ENCODE measurements around the gene APBA2. TPM values are rescaled to one million over a fixed set of nuclear protein-coding genes. Genes with fewer than 3 reads are reported as not detected.

The APBA2 gene
- total and polyA plus RNA-seq, 12 donors: 0.16 to 0.85 (median 0.46) TPM

DNA sequence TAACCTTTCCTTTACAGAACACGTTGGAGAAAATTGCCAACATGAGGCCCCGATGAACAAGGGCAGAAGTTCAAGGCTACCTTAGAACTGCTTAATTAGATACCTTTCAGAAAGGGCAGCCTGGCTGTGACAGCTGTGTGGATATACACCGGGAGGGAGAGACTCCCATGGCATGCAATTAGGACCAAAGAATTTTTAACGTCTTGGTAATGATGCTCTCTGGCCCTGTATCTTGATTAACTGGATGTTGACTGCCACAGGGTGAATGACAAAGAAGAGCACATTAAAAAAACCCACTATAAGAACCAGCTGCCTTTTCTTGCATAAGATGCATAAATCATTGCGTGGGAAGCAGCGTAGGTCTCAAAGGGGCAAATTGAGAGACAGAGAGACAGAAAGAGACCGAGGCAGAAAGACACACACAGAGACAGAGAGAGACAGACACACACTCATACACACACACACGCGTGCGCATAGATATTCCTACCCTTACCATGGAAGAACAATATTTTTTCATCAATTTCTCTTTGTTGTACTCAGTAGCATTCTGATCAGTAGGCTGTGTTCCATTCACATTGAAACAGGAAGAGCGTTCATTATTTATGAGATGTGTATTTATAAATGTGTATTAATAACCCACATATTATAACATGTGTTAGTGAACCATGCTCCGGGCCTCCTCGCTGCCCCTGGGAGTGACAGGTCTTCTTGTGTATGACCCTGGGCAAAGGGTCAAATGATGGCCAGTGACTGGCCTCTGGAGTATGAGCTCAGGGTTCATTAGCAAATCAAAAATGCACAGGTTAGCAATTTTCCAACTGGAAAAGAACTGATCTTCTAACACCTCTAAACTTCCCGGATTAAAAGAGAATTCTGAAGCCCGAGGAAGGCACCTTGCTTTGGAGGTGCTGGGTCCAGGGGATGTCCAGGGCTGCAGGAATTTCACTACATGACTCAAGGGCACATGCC is 265.0 kb downstream of the APBA2 start:
- DNase-seq: no peak

DNA sequence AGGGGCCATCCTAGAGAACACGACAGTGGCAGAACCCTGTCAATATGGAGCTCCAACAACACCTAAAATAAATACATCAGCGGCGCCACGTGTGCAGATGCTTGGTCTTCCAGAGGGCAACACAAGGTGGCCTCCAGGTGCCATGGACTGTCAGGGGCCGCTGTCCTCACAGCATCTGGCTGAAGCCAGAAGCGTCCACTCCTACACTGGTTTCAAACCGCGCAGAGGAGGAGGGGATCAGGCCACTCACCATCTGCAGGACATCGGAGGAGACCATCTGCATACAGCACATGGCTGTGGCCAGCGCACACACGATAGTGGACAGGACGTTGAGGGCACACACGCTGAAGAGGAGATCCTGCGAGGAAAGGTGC is 265.7 kb downstream of the APBA2 start:
- Histone ChIP-seq H3K36me3 (no peaks in the 10 kb centered on the region), H3K27ac (no peak overlapping the region), H3K27me3 (peaks cover 0 to 4% (median 0%) of the 10 kb centered on the region in 7 donors), H3K4me3 (no peak overlapping the region), H3K9me3 (peaks cover 0 to 15% (median 0%) of the 10 kb centered on the region in 11 donors), H3K4me1 (no peaks in the 10 kb centered on the region)
- 89% methylated on average over 14 of the region's 14 CpGs for WGBS, 2 donors
- TF ChIP-seq, protein P1, sequence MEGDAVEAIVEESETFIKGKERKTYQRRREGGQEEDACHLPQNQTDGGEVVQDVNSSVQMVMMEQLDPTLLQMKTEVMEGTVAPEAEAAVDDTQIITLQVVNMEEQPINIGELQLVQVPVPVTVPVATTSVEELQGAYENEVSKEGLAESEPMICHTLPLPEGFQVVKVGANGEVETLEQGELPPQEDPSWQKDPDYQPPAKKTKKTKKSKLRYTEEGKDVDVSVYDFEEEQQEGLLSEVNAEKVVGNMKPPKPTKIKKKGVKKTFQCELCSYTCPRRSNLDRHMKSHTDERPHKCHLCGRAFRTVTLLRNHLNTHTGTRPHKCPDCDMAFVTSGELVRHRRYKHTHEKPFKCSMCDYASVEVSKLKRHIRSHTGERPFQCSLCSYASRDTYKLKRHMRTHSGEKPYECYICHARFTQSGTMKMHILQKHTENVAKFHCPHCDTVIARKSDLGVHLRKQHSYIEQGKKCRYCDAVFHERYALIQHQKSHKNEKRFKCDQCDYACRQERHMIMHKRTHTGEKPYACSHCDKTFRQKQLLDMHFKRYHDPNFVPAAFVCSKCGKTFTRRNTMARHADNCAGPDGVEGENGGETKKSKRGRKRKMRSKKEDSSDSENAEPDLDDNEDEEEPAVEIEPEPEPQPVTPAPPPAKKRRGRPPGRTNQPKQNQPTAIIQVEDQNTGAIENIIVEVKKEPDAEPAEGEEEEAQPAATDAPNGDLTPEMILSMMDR (IDR thresholded peaks at IDR 0.05): no peak
- intact Hi-C loops (cut with DNase I): no loop called here
- no peak for ATAC-seq
- no peak for DNase-seq

More for the DNA sequence above, 265.0 kb downstream of the APBA2 start:
- Histone ChIP-seq H3K9me3 (peaks cover 0 to 15% (median 0%) of the 10 kb centered on the region in 11 donors), H3K27ac (no peak overlapping the region), H3K4me1 (no peaks in the 10 kb centered on the region), H3K36me3 (no peaks in the 10 kb centered on the region), H3K4me3 (no peak overlapping the region), H3K27me3 (no peaks in the 10 kb centered on the region)
- no peak for ATAC-seq
- intact Hi-C loops (cut with DNase I): no loop called here
- WGBS, 2 donors: 74 to 80% methylated on average over 15 of the region's 15 CpGs
- TF ChIP-seq, protein P1 (IDR thresholded peaks at IDR 0.05): no peak

DNA sequence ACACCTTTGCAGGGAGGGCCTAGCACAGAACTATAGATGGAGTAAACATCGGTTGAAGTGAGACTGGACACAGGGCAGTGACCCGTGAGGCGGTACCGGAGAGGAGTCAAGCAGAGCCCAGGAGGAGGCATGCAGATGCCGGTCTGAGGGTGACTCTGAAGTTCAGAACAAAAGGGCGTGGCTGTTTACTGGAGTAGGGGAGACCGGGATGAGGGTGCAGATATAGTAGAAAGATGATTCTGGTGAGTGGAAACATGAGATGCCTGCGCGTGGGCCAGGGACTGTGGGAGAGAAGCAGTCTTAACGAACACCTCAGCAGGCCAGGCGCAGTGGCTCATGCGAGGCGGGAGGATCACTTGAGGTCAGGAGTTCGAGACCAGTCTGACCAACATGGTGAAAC is 270.7 kb downstream of the APBA2 start:
- no peaks in the 10 kb centered on the region for H3K36me3 ChIP-seq
- WGBS, 2 donors: 93 to 94% methylated on average over 14 of the region's 14 CpGs
- no peak overlapping the region for H3K4me3 ChIP-seq
- DNase-seq (no peak), ATAC-seq (no peak)
- peaks cover 0 to 28% (median 3%) of the 10 kb centered on the region in 11 donors for H3K9me3 ChIP-seq
- H3K27me3 ChIP-seq: peaks cover 0 to 8% (median 0%) of the 10 kb centered on the region in 7 donors
- no peaks in the 10 kb centered on the region for H3K4me1 ChIP-seq
- no peak overlapping the region for H3K27ac ChIP-seq
- TF ChIP-seq, protein P1 (IDR thresholded peaks at IDR 0.05): no peak
- intact Hi-C loops (cut with DNase I): no loop called here

DNA sequence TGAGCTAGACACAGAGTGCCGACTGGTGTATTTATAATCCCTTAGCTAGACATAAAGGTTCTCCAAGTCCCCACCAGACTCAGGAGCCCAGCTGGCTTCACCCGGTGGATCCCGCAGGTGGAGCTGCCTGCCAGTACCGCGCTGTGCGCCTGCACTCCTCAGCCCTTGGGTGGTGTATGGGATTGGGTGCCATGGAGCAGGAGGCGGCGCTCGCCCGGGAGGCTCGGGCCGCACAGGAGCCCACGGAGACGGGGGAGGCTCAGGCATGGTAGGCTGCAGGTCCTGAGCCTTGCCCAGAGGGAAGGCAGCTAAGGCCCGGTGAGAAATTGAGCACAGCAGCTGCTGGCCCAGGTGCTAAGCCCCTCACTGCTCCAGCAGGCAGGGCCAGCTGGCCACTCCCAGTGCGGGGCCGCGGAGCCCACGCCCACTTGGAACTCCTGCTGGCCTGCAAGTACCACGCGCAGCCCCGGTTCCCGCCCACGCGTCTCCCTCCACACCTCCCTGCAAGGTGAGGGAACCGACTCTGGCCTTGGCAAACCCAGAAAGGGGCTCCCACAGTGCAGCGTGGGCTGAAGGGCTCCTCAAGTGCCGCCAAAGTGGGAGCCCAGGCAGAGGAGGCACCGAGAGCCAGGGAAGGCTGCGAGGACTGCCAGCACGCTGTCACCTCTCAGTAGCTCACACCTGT is 274.1 kb downstream of the APBA2 start:
- WGBS, 2 donors: 89 to 93% methylated on average over 31 of the region's 31 CpGs
- DNase-seq: no peak
- Histone ChIP-seq H3K27ac (no peak overlapping the region), H3K9me3 (peaks cover 0 to 36% (median 0%) of the 10 kb centered on the region in 11 donors), H3K27me3 (peaks cover 0 to 8% (median 0%) of the 10 kb centered on the region in 7 donors), H3K36me3 (no peaks in the 10 kb centered on the region), H3K4me3 (no peak overlapping the region), H3K4me1 (no peaks in the 10 kb centered on the region)
- intact Hi-C loops (cut with DNase I): no loop called here
- TF ChIP-seq, protein P1 (IDR thresholded peaks at IDR 0.05): no peak
- ATAC-seq: no peak

Data from heart right ventricle (tissue), 16 donors.